ENCODE data around the gene OR52L1. TPM values are rescaled to one million over a fixed set of nuclear protein-coding genes. Genes with fewer than 3 reads are reported as not detected.

The OR52L1 gene
- total RNA-seq, 4 donors from 2014 or later, result not detected

DNA sequence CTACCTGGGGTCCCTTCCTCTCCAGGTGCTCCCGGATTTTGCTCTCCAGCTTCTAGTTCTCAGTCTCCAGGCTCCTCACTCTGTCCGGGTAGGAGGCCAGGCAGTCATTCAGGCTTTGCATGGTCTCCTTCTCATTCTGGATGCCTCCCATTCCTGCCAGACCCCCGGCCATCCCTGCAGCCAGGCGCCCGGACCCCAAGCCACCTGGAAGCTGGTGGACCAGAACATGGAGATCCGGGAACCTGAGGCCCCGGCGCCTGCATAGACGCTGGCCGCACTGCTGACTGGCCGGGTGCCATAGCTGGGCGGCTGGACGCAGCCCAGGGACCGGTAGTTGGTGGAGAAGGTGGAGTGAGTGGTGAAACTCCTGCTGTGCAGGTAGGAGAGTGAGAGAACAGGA is 8.0 kb upstream of the OR52L1 start:
- no peak overlapping the region for H3K4me3 ChIP-seq (replicated peaks in 1 of 3)
- no peaks in the 10 kb centered on the region for H3K9me3 ChIP-seq
- no peaks in the 10 kb centered on the region for H3K36me3 ChIP-seq
- TF ChIP-seq, protein P1, sequence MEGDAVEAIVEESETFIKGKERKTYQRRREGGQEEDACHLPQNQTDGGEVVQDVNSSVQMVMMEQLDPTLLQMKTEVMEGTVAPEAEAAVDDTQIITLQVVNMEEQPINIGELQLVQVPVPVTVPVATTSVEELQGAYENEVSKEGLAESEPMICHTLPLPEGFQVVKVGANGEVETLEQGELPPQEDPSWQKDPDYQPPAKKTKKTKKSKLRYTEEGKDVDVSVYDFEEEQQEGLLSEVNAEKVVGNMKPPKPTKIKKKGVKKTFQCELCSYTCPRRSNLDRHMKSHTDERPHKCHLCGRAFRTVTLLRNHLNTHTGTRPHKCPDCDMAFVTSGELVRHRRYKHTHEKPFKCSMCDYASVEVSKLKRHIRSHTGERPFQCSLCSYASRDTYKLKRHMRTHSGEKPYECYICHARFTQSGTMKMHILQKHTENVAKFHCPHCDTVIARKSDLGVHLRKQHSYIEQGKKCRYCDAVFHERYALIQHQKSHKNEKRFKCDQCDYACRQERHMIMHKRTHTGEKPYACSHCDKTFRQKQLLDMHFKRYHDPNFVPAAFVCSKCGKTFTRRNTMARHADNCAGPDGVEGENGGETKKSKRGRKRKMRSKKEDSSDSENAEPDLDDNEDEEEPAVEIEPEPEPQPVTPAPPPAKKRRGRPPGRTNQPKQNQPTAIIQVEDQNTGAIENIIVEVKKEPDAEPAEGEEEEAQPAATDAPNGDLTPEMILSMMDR (IDR thresholded peaks at IDR 0.05), result no peak
- TF ChIP-seq POLR2A (IDR thresholded peaks at IDR 0.05), result no peak
- intact Hi-C loops (cut with DNase I), result no loop called here
- H3K27ac ChIP-seq, result no peak overlapping the region
- no peak for DNase-seq
- no peaks in the 10 kb centered on the region for H3K4me1 ChIP-seq
- 83 to 90% methylated on average over 13 to 14 of the region's 14 CpGs for WGBS, 2 donors
- no peaks in the 10 kb centered on the region for H3K27me3 ChIP-seq

DNA sequence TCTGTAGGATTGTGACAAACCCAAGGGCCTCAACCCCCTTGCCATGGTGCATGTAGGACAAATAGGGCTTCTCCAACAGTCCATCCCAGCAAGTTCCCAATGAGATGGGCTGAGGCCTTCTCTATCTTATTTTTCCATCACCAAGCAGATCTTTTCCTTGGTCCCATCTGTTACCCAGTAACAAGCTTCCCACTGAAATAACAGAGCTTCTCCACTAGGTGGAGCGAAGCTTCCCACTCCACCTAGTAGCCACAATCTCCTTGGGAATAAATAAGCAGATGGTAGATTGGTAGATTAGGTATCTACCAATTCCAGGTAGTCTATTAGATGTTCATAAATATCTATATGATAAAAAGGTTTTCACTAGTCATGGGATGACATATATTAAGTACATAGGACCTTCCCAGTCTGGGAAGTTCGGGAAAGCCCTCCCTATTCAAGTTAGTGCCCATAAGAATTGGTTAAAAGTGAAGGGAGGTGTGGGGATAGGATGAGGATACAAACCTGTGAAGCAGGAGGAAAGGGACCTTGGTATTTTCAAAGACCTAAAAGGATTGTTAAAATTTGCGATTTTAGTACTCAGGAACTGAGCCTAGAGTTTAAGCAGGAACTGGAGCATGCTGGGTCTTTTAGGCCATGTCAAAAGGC is 5.9 kb upstream of the OR52L1 start:
- 56 to 60% methylated on average over 3 of the region's 3 CpGs for WGBS, 2 donors
- intact Hi-C loops (cut with DNase I), result no loop called here
- H3K36me3 ChIP-seq, result no peaks in the 10 kb centered on the region
- H3K4me1 ChIP-seq, result no peaks in the 10 kb centered on the region
- H3K4me3 ChIP-seq (replicated peaks in 1 of 3), result no peak overlapping the region
- no peaks in the 10 kb centered on the region for H3K27me3 ChIP-seq
- DNase-seq, result no peak
- no peaks in the 10 kb centered on the region for H3K9me3 ChIP-seq
- no peak for TF ChIP-seq POLR2A (IDR thresholded peaks at IDR 0.05)
- TF ChIP-seq, protein P1 (IDR thresholded peaks at IDR 0.05), result peak in 3 of 6 experiments; percentile 17 to 40 (median 30)
- no peak overlapping the region for H3K27ac ChIP-seq

DNA sequence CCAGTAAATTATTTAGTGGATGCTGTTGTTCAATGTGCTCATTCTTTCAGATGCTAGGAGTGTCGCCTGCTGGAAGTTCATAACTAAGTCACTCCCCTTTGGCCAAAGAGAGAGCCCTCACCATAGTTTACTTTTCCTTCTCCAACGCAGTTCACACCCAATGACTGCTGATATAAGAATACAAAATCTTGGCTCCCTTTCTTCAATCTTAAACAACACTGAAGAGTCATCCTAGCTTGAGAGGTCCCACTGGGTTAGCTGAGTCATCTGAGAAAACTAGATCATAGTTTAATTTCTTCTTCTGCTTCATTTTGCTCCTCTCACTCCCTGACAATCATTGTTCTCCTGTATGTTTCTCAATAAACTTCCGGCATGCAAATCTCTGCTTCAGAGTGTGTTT is 5.4 kb upstream of the OR52L1 start:
- no peaks in the 10 kb centered on the region for H3K9me3 ChIP-seq
- no peaks in the 10 kb centered on the region for H3K36me3 ChIP-seq
- TF ChIP-seq, protein P1 (IDR thresholded peaks at IDR 0.05), result no peak
- no peak for TF ChIP-seq POLR2A (IDR thresholded peaks at IDR 0.05)
- no peak for DNase-seq
- H3K4me3 ChIP-seq (replicated peaks in 1 of 3), result no peak overlapping the region
- H3K4me1 ChIP-seq, result no peaks in the 10 kb centered on the region
- intact Hi-C loops (cut with DNase I), result no loop called here
- H3K27me3 ChIP-seq, result no peaks in the 10 kb centered on the region
- H3K27ac ChIP-seq, result no peak overlapping the region
- 67 to 73% methylated on average over 3 of the region's 3 CpGs for WGBS, 2 donors

DNA sequence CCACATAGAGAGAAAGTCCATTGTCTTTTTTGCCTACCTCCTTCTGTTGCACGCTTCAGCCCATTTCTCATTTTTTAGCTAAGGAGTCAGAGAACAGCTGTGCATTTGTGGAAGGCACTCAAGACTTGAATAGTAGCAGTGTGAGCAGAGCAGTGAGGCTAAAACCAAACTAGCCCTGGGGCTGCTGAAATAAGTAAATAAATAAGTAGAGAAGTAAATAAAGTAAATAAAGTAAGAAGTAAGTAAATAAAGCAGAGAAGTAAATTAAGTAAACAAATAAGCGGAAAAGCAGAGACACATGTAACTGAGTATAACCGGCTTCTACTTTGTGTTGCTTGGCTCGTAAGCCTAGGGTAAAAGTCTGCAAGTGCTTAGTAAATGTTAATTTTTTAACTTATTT is 2.4 kb upstream of the OR52L1 start:
- H3K27me3 ChIP-seq, result no peaks in the 10 kb centered on the region
- DNase-seq, result no peak
- no peaks in the 10 kb centered on the region for H3K36me3 ChIP-seq
- 57 to 69% methylated on average over 4 of the region's 4 CpGs for WGBS, 2 donors
- no peaks in the 10 kb centered on the region for H3K9me3 ChIP-seq
- no peaks in the 10 kb centered on the region for H3K4me1 ChIP-seq
- no peak overlapping the region for H3K4me3 ChIP-seq (replicated peaks in 1 of 3)
- no peak overlapping the region for H3K27ac ChIP-seq
- intact Hi-C loops (cut with DNase I), result no loop called here
- TF ChIP-seq POLR2A (IDR thresholded peaks at IDR 0.05), result no peak

- no peak overlapping the region for H3K27ac ChIP-seq
- H3K9me3 ChIP-seq, result no peaks in the 10 kb centered on the region
- no peaks in the 10 kb centered on the region for H3K27me3 ChIP-seq
- TF ChIP-seq, protein P1 (IDR thresholded peaks at IDR 0.05), result no peak
- no peak for TF ChIP-seq POLR2A (IDR thresholded peaks at IDR 0.05)
- WGBS, 2 donors, result 37 to 51% methylated on average over 1 of the region's 1 CpG
- H3K4me3 ChIP-seq (replicated peaks in 1 of 3), result no peak overlapping the region
- H3K4me1 ChIP-seq, result no peaks in the 10 kb centered on the region
- DNase-seq, result no peak
- no peaks in the 10 kb centered on the region for H3K36me3 ChIP-seq
- intact Hi-C loops (cut with DNase I), result no loop called here
Measured at GRCh38 chr11:5983443-5983842, 3.3 kb downstream of the OR52L1 start.
